Measurements from ENCODE around the gene DCC.
"Not testable (repeated sequence)": the region's sequence is repeated elsewhere in the genome, so short reads cannot be mapped to it uniquely, and the experiment has no call there.

The DCC gene

DNA sequence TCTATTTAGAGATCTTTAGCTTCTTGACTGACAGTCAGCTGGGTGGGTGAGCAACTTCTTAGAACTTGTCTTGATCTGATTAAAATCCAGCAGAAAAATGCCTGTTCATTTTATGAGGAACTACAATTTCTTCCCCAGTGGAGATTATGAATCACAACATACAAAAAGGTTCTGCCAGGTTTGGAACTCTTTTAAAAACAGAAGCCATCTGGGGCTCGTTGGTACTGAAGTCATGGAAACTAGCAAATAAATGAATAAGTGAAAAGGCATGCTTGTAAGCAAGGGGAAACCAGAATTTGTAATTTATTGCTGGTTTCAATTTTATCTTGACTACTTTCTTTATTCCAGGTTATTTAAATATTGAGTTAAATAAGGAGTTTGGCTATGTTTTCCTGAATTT is 1117.1 kb downstream of the DCC start:
- DNase-seq, result no peak

DNA sequence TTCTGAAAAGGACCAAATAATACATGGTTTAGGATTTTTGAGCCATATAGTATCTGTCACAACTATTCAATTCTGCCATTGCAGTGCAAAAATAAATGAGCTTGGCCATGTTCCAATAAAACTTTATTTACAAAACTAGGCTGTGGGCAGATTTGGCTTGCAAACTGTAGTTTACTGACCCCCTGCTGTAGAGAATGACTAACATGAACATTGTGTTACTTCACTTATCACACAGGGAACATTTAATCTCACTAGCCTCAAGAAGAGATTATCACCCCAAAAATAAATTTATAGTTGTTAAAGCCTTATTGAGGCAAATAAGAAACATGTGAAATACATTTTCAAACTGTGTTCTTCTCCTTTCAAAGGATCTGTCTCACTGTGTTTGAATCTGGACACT is 1118.3 kb downstream of the DCC start:
- DNase-seq, result no peak

DNA sequence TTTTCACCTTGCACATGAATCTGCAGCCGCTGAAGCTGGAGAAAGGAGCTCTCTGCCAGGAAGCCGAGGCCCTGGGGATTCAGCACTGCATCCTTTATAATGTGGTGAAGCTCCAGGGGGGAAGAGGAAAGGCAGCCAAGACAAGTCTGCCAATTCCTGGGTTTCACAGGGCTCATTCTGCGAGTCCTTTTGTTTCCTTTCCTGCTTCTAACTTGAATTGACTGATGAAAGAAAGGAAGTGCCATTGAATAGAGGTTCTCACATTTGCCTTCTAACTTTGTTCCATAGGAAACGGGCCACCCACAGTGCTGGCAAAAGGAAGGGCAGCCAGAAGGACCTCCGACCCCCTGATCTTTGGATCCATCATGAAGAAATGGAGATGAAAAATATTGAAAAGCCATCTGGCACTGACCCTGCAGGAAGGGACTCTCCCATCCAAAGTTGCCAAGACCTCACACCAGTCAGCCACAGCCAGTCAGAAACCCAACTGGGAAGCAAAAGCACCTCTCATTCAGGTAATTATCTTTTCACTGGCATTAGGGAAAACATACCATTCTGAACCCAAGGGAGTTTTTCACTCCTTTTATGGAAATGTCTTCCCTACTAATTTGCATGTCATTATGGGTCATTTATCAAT is 1119.1 kb downstream of the DCC start:
- DNase-seq, result no peak

DNA sequence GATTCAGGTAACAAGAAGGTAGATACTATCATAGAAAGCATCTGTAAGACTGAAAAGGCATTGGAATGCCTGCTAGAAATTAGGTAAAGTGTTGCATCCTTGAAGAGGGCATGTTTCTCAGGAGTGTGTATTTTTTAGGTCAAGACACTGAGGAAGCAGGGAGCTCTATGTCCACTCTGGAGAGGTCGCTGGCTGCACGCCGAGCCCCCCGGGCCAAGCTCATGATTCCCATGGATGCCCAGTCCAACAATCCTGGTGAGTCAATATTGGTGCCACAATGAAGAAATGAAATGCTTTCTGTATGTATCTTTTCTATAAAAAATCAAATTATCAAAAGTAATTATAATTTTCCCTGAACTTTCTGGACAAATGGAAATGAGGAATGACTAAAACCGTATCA is 1127.8 kb downstream of the DCC start:
- DNase-seq, result no peak

DNA sequence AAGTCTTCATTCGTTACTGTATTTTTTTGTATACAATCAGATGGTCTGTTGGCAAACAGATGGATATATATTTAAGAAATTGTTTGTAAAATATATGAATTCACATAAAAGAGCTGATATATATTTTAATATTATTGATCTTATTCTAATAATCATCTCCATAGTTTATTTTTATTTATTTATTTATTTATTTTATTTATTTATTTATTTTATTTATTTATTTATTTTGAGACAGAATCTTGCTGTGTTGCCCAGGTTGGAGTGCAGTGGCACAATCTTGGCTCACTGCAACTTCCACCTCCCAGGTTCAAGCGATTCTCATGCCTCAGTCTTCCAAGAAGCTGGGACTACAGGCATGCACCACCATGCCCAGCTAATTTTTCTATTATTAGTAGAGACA is 1128.2 kb downstream of the DCC start:
- not testable (repeated sequence) for DNase-seq

DNA sequence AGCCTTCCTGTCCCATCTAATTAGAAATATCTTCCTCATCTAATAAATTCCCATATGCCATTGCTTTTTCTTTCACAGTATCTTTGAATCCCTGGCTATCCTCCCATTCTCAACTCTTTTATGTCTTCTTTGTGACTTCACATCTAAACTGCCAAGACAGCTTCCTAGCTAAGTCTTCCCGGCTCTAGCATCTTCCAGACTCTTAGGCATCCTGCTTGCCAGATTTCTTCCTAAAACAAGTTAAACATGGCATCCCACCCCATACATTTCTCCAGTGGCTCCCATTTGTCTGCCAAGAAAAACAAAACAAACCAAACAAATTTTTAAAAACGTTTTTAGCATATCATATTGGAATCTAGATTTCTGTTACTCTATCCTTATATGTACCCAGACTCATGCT is 1132.5 kb downstream of the DCC start:
- no peak for DNase-seq

DNA sequence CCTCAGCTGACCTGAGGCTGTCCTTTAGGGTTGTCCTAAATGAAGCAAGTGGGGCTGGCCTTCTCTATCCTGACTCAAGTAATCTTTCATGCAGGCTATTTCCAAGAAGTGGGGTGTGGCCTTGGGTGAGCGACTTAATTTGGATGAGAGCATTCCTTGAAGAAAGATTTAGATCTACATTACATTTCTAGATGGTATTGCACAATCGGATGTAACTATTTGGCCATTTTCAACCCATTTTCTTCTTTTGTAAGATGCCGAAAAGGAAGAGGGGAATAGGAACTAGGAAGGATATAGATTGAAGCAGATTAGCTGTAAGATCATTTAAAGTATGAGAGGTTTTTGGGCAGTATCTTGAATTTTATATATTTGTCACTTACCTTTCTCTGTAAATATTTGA is 1138.2 kb downstream of the DCC start:
- DNase-seq, result no peak

DNA sequence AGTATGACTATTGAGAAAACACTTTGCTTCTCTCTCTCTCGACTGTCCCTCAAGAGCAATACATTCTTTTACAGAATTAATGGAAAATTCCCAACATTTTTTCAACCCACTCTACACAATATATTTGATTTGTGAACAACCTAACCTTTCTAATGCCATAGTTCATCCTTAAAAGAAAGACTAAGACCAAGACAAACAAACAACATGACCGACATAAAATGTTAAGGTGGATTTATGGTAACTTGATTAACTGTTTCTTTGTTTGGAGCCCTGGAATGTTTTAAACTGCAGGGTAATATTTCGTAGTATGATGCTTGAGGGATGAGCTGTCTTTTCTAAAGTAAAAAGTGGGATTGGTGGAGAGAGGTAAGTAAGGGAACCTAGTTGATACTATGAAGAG is 1146.3 kb downstream of the DCC start:
- no peak for DNase-seq

DNA sequence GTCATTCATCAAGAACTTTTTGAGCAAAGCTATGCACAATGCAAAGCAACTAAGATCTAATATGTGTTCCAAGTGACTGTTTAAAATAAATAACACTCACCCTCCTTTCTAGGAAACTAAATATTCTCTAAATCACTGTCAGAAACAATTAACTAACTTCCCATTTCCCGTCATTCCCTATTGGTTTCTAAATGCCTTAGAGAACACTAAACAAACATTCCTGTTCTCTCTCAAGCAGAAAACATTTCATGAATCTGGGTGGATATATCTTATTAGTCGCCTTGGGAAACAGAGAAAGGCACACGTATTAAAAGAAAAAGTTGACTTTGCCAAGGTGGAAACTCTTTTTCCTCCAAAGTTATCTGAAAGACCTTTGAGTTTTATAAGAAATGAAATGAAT is 1149.3 kb downstream of the DCC start:
- DNase-seq, result no peak

DNA sequence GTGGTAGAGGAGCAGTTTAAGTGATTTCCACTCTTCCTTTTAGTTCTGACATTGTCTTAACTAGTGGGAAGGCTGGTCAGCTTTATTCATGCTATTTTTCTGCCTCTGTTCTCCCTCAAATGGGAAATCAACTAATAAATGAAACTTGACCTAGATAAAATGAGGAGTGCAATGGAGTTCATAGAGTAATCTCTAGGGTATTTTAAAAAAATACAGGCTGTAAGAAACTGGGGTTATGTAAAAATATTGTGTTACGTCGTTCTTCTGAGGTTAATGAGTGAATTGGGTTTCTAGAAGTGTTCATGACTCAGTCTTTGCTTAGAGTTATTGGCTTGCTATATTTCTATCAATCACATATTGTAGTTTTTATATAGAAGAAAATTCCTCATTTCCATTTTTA is 1150.0 kb downstream of the DCC start:
- DNase-seq, result no peak

DNA sequence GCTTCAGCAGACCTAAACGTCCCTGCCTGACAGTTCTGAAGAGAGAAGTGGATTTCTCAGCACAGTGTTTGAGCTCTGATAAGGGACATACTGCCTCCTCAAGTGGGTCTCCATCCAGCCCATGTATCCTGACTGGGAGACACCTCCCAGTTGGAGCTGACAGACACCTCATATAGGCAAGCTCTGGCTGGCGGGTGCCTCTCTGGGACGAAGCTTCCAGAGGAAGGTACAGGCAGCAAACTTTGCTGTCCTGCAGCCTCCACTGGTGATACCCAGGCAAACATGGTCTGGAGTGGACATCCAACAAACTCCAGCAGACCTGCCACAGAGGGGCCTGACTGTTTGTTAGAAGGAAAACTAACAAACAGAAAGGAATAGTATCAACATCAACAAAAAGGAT is 1156.0 kb downstream of the DCC start:
- no peak for DNase-seq

DNA sequence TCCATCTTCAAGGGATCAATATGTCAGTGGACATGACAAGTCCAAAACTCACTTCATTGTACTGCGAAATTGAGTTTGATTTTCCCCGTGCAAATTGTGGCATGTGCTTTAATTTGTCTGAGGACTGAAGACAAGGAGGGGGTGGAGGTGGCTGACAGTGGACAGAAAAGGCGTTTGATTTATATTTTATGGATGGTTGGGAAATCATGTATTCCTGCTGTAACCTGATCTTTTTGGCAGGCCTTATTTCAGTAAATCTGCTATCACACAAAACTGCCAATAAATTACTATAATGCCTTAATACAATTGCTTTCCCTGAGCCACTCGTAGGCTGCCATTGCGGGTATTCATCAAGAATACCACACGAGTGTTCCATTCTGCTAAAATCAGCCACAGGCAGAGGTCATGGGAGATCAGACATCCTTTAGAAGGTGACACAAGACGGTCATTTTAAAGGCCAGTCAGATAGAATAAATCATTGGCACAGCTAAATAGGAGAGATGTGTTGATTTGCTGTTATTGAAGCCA is 1164.0 kb downstream of the DCC start:
- no peak for DNase-seq

DNA sequence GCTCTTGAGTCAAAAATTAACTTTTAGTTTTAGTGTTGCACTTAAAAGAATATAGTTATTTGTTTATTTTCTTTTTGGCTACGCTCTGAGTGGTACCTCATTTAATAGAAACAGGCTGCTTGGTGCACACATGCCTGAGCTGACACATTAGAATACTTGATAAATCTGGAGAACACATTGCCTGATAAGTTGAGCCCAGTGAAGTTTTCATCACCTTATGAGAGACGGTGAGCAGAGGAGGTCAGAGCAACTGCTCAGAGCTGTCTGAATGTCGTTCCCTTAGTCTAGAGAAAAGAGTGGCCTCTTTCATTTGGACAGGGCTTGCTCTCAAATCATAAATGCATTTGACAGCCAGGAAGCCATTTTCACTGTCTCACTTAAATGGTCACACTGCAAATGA is 1168.5 kb downstream of the DCC start:
- DNase-seq, result no peak

DNA sequence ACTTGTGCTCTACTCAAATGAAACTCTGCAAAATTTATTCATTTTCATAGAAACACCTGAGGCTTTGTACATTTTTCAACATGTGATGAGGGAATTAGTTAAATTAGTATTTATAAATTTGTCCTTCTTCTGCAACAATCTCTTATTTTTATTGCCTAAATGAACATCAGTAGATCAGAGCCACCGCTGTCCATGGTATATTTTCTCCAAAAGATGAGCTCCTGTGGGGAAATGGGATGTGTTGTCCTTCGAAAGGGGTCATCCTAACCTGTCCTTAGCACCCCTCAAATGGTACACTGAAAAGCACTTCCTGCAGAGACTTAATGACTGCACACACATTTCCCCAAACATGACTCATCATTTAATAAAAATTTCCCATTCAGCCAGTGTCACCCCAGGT is 1169.9 kb downstream of the DCC start:
- no peak for DNase-seq

DNA sequence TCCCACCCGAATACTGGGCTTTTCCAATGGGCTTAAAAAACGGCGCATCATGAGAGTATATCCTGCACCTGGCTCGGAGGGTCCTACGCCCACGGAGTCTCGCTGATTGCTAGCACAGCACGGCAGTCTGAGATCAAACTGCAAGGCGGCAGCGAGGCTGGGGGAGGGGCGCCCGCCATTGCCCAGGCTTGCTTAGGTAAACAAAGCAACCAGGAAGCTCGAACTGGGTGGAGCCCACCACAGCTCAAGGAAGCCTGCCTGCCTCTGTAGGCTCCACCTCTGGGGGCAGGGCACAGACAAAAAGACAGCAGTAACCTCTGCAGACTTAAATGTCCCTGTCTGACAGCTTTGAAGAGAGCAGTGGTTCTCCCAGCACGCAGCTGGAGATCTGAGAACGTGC is 1171.7 kb downstream of the DCC start:
- DNase-seq, result not testable (repeated sequence)

DNA sequence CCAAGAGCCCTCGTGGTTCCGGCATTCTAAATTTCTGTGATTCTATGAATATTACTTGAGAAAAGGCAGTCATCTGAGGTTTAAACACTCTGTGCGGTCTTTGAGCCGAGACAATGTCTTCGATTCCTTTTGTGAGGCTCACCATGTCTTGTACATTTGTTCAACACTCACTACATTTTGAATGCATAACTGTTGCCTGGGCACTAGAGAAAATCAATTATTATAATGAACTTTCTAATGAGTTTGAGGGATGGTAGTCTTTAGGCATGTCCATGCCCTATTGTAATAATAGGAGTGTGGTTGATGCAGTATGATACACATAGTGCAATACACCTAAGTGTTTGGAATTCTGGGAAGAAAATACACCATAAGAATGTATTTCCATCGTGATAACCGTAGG is 1181.1 kb downstream of the DCC start:
- no peak for DNase-seq

DNA sequence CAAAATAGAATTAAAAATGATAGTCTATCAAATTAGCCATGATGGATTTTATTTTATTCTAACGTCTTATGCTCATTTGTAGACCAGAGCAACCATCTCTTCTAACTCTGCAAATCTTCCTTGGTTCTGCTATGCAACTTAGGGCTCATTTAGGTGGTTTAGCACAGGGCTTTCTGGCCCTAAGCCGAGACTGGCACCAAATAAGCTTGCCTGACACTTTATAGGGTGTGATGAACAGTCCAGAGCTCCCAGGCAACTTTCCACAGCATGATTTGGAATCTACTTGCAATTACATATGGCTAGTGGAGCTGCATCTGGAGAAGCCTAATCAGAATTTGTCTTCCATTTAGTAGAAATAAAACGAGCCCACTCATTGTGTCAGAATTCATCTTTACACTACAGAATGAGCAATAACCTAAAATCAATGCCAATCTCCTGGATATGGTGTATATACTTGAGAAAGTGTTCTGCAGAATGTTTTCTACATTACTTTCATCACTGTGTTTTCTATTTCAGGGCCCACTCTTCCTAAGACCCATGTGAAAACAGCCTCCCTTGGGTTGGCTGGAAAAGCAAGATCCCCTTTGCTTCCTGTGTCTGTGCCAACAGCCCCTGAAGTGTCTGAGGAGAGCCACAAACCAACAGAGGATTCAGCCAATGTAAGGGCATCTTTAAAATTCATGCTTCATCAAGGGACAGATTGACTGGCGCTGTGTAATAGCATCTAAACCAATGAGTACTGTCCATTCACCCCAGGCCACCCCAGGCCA is 1186.3 kb downstream of the DCC start:
- DNase-seq, result no peak

DNA sequence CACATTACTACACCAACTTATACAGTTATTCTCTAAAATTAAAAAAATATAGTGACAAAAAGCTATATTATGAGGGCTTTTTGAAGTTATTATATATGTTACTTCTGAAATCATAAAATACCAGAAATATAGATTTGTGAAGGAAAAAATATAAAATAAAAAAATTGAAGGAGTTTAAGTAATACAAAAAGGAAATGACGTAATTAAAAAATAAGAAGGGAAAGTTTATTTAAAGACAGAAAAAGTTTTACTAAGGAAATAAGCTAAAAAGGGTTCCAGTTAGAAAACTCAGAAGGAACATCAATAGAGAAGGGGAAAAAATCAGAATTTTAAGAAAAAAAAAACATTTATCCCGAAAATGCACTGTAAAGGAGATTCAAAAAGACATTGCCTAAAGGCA is 1187.4 kb downstream of the DCC start:
- DNase-seq, result no peak

DNA sequence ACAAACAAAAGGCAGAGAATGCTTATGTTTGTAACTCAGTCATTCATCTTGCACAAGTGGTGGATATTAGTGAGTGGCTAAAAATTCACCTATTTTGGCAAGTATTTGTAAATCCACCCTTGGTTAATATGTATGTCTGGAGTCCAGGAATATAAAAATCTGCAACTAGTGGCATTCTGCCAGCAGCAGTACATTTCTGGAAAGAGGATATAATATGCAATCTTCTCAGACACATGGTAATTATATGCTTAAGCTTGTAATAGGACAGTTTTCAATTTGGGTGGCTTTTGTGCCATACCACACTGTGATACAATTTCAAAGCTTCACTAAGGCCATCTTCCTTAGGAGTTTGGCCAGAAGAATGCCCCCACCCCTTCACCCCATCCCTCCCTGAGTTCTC is 1191.2 kb downstream of the DCC start:
- no peak for DNase-seq

DNA sequence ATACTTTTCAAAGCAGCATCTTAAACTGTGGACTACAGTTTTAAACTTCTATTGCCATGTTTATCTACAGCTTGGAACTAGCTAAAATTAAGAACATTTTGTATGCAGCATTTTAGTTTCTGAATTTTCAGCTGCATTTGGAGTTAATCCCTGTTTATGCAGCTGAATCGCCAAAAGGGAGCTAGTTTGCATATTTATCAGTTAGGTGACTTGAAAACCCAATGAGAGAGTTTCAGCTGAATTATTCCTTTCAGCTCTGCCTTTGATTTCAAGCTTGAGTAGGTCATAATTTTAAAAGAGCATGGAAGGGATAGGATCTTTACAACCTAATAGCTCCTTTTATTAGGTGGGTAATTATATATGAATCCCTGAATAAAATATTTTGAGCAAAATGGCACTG is 1191.9 kb downstream of the DCC start:
- DNase-seq, result no peak

DNA sequence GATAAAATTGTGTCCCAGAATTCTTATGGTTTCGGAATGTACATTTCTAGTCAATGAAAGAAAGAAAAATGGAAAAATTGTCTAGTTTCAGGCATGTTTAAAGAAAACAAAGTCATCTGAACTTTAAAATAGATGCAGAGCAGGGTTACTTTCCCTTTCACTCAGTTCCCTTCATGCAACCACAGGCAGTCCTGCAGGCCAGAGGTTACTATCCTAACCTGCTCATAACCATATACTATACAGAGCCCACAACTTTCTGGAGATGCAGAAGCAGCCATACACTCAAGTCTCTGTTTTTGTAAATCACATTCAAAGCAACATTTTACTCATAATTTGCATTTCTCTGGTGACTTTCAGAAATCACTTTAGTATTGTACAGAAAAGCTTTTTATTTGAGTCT is 1194.2 kb downstream of the DCC start:
- no peak for DNase-seq

DNA sequence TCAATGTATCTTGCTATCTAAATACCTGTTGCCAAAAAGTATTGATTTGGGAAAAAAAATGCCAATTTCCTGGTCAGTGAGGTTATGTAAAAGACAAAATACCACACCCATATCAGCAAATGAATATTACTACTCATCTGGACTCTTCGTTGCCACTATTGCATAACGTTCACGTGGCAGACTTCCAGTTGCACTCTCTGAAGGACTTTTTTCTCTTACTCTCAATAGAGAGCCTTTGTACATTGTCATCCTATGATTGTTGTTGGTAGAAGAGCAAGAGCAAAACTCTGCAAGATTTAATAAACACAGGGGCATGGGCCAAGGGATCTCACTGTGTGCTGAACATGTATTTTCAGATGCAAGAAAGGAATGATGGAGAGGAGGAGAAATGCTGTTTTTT is 1194.7 kb downstream of the DCC start:
- DNase-seq, result no peak

DNA sequence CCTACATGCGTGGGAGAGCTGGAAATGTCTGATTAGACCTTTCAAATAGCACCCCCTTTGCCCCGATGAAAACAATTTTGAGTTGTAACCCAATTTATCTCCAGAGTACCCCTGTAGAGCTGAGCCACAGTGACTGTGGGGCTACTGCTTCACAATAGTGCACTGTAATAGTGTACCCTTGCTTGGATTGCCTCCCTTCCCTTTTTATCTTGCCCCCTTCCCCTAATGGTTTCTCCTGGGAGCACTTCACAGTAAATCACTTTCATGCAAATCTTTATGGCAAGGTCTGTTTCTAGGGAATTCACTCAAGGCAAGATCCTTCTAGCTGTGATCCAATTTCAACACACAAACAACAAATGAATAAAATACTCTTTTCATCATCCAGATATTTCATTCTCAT is 1196.9 kb downstream of the DCC start:
- no peak for DNase-seq

DNA sequence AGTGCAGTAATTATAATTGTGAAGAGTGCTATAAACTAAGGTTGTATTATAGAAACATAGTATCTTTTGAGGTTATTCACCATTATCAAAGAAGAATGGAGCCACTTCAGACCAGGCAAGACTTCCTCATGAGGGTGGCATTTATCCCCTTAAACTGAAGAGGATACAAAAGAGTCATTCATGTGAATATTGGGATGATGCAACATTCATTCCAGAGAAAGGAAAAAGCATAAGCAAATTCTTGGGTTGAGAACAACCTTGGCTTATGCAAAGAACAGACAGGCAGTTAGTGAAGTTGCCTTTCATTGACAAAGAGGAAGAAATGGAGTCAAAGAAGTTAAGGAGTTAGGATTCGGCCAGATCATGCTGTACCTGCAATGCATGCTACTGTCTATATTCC is 1201.9 kb downstream of the DCC start:
- DNase-seq, result no peak

DNA sequence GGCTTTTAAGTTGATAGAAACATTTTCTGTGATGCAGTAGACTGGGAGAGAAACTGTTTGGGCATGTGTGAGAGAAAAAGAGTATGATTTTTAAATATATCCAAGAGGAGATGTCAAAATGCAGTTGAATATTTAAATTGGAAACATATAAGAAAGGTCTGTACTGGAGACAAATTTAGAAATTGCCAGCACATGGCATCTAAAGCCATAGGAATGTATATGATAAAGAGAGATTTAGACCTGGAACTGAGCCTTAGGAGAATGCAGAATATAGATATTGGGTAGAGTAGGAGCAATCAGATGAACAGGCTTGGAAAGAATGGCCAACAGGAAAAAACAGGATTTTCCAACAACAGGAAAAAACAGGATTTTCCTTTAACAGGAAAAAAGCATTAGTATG is 1203.7 kb downstream of the DCC start:
- DNase-seq, result no peak

Measured in NK-92 treated with Interleukin-12 subunit alpha and Interleukin-12 subunit beta, amount 100 ng/mL, for 24 hours (cell line).